MCF 10A (cell line): Measurements from ENCODE around the gene LIPA. TPM values are rescaled to one million over a fixed set of nuclear protein-coding genes. Genes with fewer than 3 reads are reported as not detected.

Experiments
- BruUV-seq: library from RNA; stranded (reverse); fragments of 400-500 nt; replicated peaks from 2 replicates; lab custom pipeline; 2021; lab: Mats Ljungman, UMichigan
- CTCF ChIA-PET: fragments of 300-600 bp; sonication (Branson Sonifier 250); formaldehyde crosslinking; extraction: SDS; loops from one replicate; lab custom pipeline; 2021; ENCODE audit warnings: antibody characterized with exemption, inconsistent platforms; lab: Yijun Ruan, JAX
- POLR2A ChIA-PET: fragments of 300-600, 350-650 bp; sonication (Branson Sonifier 250); formaldehyde crosslinking; extraction: SDS; loops from one replicate; lab custom pipeline; 2020; ENCODE audit warnings: antibody characterized with exemption, inconsistent platforms; lab: Yijun Ruan, JAX
- DNase-seq: peaks from one replicate; pipeline ENCODE4 v3.0.0-alpha.2; 2018; ENCODE audit not compliant: unreplicated experiment
- H3K27ac Mint-ChIP-seq: one replicate; pipeline ENCODE4 v1.8.0; 2022; ENCODE audit warnings: mild to moderate bottlenecking, low read depth, mixed read lengths; ENCODE audit not compliant: unreplicated experiment
- H3K27me3 Mint-ChIP-seq: one replicate; pipeline ENCODE4 v1.8.0; 2022; ENCODE audit warnings: mixed read lengths; ENCODE audit not compliant: insufficient read depth, unreplicated experiment
- H3K36me3 Mint-ChIP-seq: one replicate; pipeline ENCODE4 v1.8.0; 2022; ENCODE audit warnings: mild to moderate bottlenecking, moderate library complexity, mixed read lengths; ENCODE audit not compliant: insufficient read depth, unreplicated experiment
- H3K4me1 Mint-ChIP-seq: one replicate; pipeline ENCODE4 v1.8.0; 2022; ENCODE audit warnings: mixed read lengths; ENCODE audit not compliant: insufficient read depth, unreplicated experiment
- H3K4me3 Mint-ChIP-seq: one replicate; pipeline ENCODE4 v1.8.0; 2022; ENCODE audit warnings: mild to moderate bottlenecking, moderate library complexity, mixed read lengths; ENCODE audit not compliant: unreplicated experiment
- H3K9me3 Mint-ChIP-seq: one replicate; pipeline ENCODE4 v1.8.0; 2022; ENCODE audit warnings: mixed read lengths; ENCODE audit not compliant: unreplicated experiment
- intact Hi-C: fragments of 100-400 bp; cut with micrococcal nuclease; formaldehyde crosslinking; loops from 2 replicates; pipeline ENCODE4 v1.14.1; 2022
- total RNA-seq: library from RNA; stranded (reverse); gene quantifications from 2 replicates; pipeline ENCODE4 v1.2.3, GENCODE V29; 2022
- TF ChIP-seq, protein P1 (sequence below): fragments of 200-600 bp; IDR thresholded peaks from one replicate; pipeline ENCODE4 v1.8.0; 2022; ENCODE audit warnings: antibody characterized with exemption, mild to moderate bottlenecking; ENCODE audit not compliant: unreplicated experiment

LIPA gene
- total RNA-seq, 1 experiment from 2014 or later, result 22.3 TPM

DNA sequence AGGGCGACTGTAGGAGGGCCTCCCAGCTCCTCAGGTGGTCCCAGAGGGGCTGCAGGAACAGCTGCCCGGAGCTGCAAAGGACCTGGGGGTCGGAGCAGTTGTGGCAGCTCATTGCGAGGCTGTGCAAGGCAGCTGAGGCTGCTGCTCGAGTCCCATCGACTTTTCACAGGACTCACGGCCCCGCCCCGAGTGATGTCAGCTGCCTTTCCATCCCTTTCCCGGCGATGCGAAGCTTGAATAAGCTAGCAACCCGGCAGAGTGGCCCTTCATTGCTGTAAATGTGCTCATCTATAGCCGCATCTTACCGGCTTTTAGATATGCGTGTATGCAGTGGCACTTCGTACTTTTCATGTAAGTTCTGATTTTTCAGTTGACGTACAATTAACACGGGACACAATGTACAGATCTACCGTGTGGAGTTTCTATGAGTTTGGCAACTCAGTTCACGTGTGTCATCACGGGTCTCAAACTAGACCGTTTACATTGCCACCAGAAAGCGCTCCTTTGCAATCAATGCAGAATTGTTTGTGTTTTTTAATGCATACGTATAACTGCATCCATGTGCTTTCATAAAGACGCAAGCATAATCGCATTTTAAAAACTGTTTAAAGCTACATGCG is 44.3 kb downstream of the LIPA start, which contains the start of gene CH25H:
CH25H (minus strand) TSS at position 137 of the 620 bp plus-strand sequence; CDS start at position 112, 25 bp downstream.
- CTCF ChIA-PET, result interaction anchor here (0.6 to 4.4 kb wide), 12 partner anchors 8 to 485 kb away, joined by 3 to 31 read pairs (median 4); partner anchors contain the start of gene LIPA
- BruUV-seq, result no TSS peak
- TF ChIP-seq, protein P1, sequence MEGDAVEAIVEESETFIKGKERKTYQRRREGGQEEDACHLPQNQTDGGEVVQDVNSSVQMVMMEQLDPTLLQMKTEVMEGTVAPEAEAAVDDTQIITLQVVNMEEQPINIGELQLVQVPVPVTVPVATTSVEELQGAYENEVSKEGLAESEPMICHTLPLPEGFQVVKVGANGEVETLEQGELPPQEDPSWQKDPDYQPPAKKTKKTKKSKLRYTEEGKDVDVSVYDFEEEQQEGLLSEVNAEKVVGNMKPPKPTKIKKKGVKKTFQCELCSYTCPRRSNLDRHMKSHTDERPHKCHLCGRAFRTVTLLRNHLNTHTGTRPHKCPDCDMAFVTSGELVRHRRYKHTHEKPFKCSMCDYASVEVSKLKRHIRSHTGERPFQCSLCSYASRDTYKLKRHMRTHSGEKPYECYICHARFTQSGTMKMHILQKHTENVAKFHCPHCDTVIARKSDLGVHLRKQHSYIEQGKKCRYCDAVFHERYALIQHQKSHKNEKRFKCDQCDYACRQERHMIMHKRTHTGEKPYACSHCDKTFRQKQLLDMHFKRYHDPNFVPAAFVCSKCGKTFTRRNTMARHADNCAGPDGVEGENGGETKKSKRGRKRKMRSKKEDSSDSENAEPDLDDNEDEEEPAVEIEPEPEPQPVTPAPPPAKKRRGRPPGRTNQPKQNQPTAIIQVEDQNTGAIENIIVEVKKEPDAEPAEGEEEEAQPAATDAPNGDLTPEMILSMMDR, result no peak
- Mint-ChIP-seq H3K27ac (no peak within 1 kb of the TSS), H3K27me3 (no peaks in the 10 kb centered on the region), H3K9me3 (no peaks in the 10 kb centered on the region), H3K36me3 (no peaks in the 10 kb centered on the region), H3K4me3 (peak within 1 kb of the TSS; percentile 62), H3K4me1 (peaks cover 6% of the 10 kb centered on the region)
- intact Hi-C loops, result no loop called here
- POLR2A ChIA-PET, result interaction anchor here (0.9 to 1.2 kb wide), 7 partner anchors 35 to 217 kb away, joined by 3 to 7 read pairs (median 3); no protein-coding TSS in a partner anchor
- DNase-seq, result peak; percentile 69

- Mint-ChIP-seq H3K27ac (no peak overlapping the region), H3K36me3 (no peaks in the 10 kb centered on the region)
- TF ChIP-seq, protein P1, result no peak
These were observed 45.0 kb downstream of the LIPA start for GRCh38 chr10:89206402-89207180.

GRCh38 chr10:89204621-89205185 is 46.9 kb downstream of the LIPA start:
- H3K4me1 Mint-ChIP-seq, result no peaks in the 10 kb centered on the region
- CTCF ChIA-PET, result interaction anchor here (0.6 to 4.4 kb wide), 5 partner anchors 9 to 174 kb away, joined by 3 to 31 read pairs (median 4); no protein-coding TSS in a partner anchor
- H3K9me3 Mint-ChIP-seq, result no peaks in the 10 kb centered on the region
- POLR2A ChIA-PET, result interaction anchor here (0.6 to 1.3 kb wide), 2 partner anchors 162 to 663 kb away, joined by 3 to 5 read pairs; no protein-coding TSS in a partner anchor
- no peak for DNase-seq
- H3K27me3 Mint-ChIP-seq, result no peaks in the 10 kb centered on the region
- H3K4me3 Mint-ChIP-seq, result no peak overlapping the region
- no peaks in the 10 kb centered on the region for H3K36me3 Mint-ChIP-seq
- BruUV-seq, result no TSS peak
- no peak overlapping the region for H3K27ac Mint-ChIP-seq
- TF ChIP-seq, protein P1, result no peak
- intact Hi-C loops, result no loop called here

More at GRCh38 chr10:89206402-89207180, 45.0 kb downstream of the LIPA start:
- Mint-ChIP-seq H3K27me3 (no peaks in the 10 kb centered on the region), H3K9me3 (no peaks in the 10 kb centered on the region), H3K4me3 (no peak overlapping the region), H3K4me1 (peaks cover 6% of the 10 kb centered on the region)
- BruUV-seq, result no TSS peak
- DNase-seq, result no peak
- CTCF ChIA-PET, result interaction anchor here (0.6 to 4.4 kb wide), 8 partner anchors 9 to 282 kb away, joined by 3 to 31 read pairs (median 4); no protein-coding TSS in a partner anchor
- intact Hi-C loops, result no loop called here
- POLR2A ChIA-PET, result interaction anchor here (1.0 to 1.1 kb wide), 2 partner anchors 43 to 164 kb away, joined by 3 to 4 read pairs; no protein-coding TSS in a partner anchor
